HCT116 (cell line): ENCODE data around the gene NCOA6. TPM values are rescaled to one million over a fixed set of nuclear protein-coding genes. Genes with fewer than 3 reads are reported as not detected.

Experiments
- ATAC-seq: fragments of 200-7000 bp; cut with Tn5 transposase; 2 replicates; pipeline ENCODE4 v1.9.1; 2020; ENCODE audit warnings: mild to moderate bottlenecking, moderate library complexity
- BruUV-seq: library from RNA; stranded (reverse); fragments of 400-500 nt; replicated peaks from 2 replicates; lab custom pipeline; 2021; lab: Mats Ljungman, UMichigan
- CTCF ChIA-PET: fragments of 300-600 bp; sonication (Branson Sonifier 250); formaldehyde crosslinking; loops from one replicate; lab custom pipeline; 2021; ENCODE audit warnings: antibody characterized with exemption; lab: Charles Lee
- POLR2A ChIA-PET: fragments of 300-600, 350-600 bp; sonication (Branson Sonifier 250); formaldehyde crosslinking; loops from one replicate; lab custom pipeline; 2021; ENCODE audit warnings: antibody characterized with exemption; lab: Charles Lee
- RAD21 ChIA-PET, 2 experiments: fragments of 300-600 bp; sonication (Branson Sonifier 250); formaldehyde crosslinking; loops; one replicate each; lab custom pipeline; 2023; ENCODE audit warnings: low total read pairs in 2 of 2; ENCODE audit not compliant: uncharacterized antibody in 2 of 2, unreplicated experiment in 2 of 2, low non-redundant PET in 1 of 2; lab: Charles Lee
- DNase-seq: peaks from one replicate; pipeline ENCODE4 v3.0.0-alpha.2; 2010; ENCODE audit warnings: low read depth, low spot score
- H2AFZ ChIP-seq: fragments of 200-600 bp; shearing (Covaris generic), sonication (generic); 2 replicates; pipeline ENCODE4 v1.6.1; 2017; ENCODE audit warnings: low read depth, mixed run types, mixed read lengths, antibody characterized with exemption, low read length; ENCODE audit not compliant: poor library complexity, severe bottlenecking
- H3K27ac ChIP-seq: 2 replicates; pipeline ENCODE4 v1.5.1; 2012; ENCODE audit warnings: low read depth, low read length
- H3K27me3 ChIP-seq: fragments of 200-600 bp; sonication (generic); 2 replicates; pipeline ENCODE4 v1.6.1; 2016; ENCODE audit warnings: mixed run types, low read length, mixed read lengths; ENCODE audit not compliant: insufficient read depth
- H3K36me3 ChIP-seq, 2 experiments: fragments of 200-500 bp in 1 of 2; fragments of 200-600 bp in 1 of 2; sonication (Bioruptor generic) in 1 of 2; sonication (generic) in 1 of 2; 2 replicates each; pipeline versions ENCODE4 v1.5.1 to v1.6.1; 2014 to 2016; ENCODE audit warnings: low read length in 2 of 2, inconsistent platforms in 1 of 2, mixed read lengths in 1 of 2, mixed run types in 1 of 2; ENCODE audit not compliant: insufficient read depth in 2 of 2, control insufficient read depth in 1 of 2
- H3K4me1 ChIP-seq, 2 experiments: fragments of 200-600 bp in 1 of 2; sonication (generic) in 1 of 2; 2 replicates each; pipeline versions ENCODE4 v1.5.1 to v1.6.1; 2012 to 2017; ENCODE audit warnings: low read length in 2 of 2, inconsistent platforms in 1 of 2, mild to moderate bottlenecking in 1 of 2, mixed read lengths in 1 of 2, mixed run types in 1 of 2, moderate library complexity in 1 of 2; ENCODE audit not compliant: insufficient read depth in 2 of 2, control insufficient read depth in 1 of 2
- H3K4me2 ChIP-seq: fragments of 200-600 bp; sonication (generic); 2 replicates; pipeline ENCODE4 v1.6.1; 2017; ENCODE audit warnings: mixed run types, low read length, mixed read lengths
- H3K4me3 ChIP-seq, 2 experiments: fragments of 200-600 bp in 1 of 2; sonication (generic) in 1 of 2; replicated peaks in 1 of 2; 2 replicates each; pipeline ENCODE4 v1.5.1; 2011 to 2016; ENCODE audit warnings: low read length in 2 of 2, control low read depth in 1 of 2, low read depth in 1 of 2, mild to moderate bottlenecking in 1 of 2, mixed read lengths in 1 of 2, mixed run types in 1 of 2
- H3K79me2 ChIP-seq: fragments of 200-600 bp; sonication (generic); 2 replicates; pipeline ENCODE4 v1.6.1; 2017; ENCODE audit warnings: mild to moderate bottlenecking, mixed run types, low read length, moderate library complexity, mixed read lengths; ENCODE audit not compliant: insufficient read depth
- H3K9ac ChIP-seq: fragments of 200-600 bp; sonication (generic); 2 replicates; pipeline ENCODE4 v1.6.1; 2016; ENCODE audit warnings: low read length, mixed read lengths
- H3K9me2 ChIP-seq: fragments of 200-600 bp; sonication (generic), shearing (Covaris generic); 2 replicates; pipeline ENCODE4 v1.6.1; 2017; ENCODE audit warnings: mixed run types, mild to moderate bottlenecking, moderate library complexity; ENCODE audit not compliant: insufficient read depth
- H3K9me3 ChIP-seq, 2 experiments: fragments of 200-500 bp in 1 of 2; fragments of 200-600 bp in 1 of 2; sonication (Bioruptor generic) in 1 of 2; sonication (generic) in 1 of 2; 2 replicates each; pipeline ENCODE4 v1.6.1; 2014 to 2017; ENCODE audit warnings: low read length in 2 of 2, mixed read lengths in 2 of 2, inconsistent platforms in 1 of 2, low read depth in 1 of 2, mild to moderate bottlenecking in 1 of 2, mixed run types in 1 of 2, moderate library complexity in 1 of 2; ENCODE audit not compliant: control insufficient read depth in 1 of 2, insufficient read depth in 1 of 2
- H4K20me1 ChIP-seq: fragments of 200-600 bp; sonication (generic), shearing (Covaris generic); 2 replicates; pipeline ENCODE4 v1.6.1; 2017; ENCODE audit warnings: mixed run types, mild to moderate bottlenecking, moderate library complexity; ENCODE audit not compliant: insufficient read depth
- TCF7L2 ChIP-seq: IDR thresholded peaks from 2 replicates; pipeline ENCODE4 v1.7.0; 2011; ENCODE audit warnings: borderline replicate concordance, inconsistent platforms; ENCODE audit not compliant: insufficient read depth, insufficient read length; ENCODE audit errors: extremely low read depth
- intact Hi-C: fragments of 100-400 bp; cut with micrococcal nuclease; formaldehyde crosslinking; loops from 2 replicates; pipeline ENCODE4 v1.10.0; 2022
- total RNA-seq: library from RNA; stranded (reverse); gene quantifications from one replicate; pipeline ENCODE4 v1.2.1, GENCODE V29; 2021; ENCODE audit not compliant: unreplicated experiment
- TF ChIP-seq, protein P1 (sequence below): IDR thresholded peaks from 2 replicates; pipeline ENCODE4 v1.6.1; 2012
- TF ChIP-seq, protein P2 (sequence below): IDR thresholded peaks from 2 replicates; pipeline ENCODE4 v1.6.1; 2011; ENCODE audit warnings: mild to moderate bottlenecking, low read length, moderate library complexity; ENCODE audit not compliant: insufficient replicate concordance; ENCODE audit errors: extremely low read depth
- TF ChIP-seq, protein P3 (sequence below), 3 experiments: fragments of 200-600 bp in 1 of 3; sonication (generic) in 1 of 3; IDR thresholded peaks in 2 of 3; conservative IDR thresholded peaks in 1 of 3; 2 replicates each; pipeline ENCODE4 v1.5.1; 2012 to 2017; ENCODE audit warnings: low read depth in 2 of 3, low read length in 2 of 3, antibody characterized with exemption in 1 of 3, borderline replicate concordance in 1 of 3, control low read depth in 1 of 3, mild to moderate bottlenecking in 1 of 3, mixed read lengths in 1 of 3, mixed run types in 1 of 3, moderate library complexity in 1 of 3; ENCODE audit not compliant: insufficient read depth in 1 of 3

Gene NCOA6
- total RNA-seq, 1 experiment from 2014 or later, result 24.8 TPM

DNA sequence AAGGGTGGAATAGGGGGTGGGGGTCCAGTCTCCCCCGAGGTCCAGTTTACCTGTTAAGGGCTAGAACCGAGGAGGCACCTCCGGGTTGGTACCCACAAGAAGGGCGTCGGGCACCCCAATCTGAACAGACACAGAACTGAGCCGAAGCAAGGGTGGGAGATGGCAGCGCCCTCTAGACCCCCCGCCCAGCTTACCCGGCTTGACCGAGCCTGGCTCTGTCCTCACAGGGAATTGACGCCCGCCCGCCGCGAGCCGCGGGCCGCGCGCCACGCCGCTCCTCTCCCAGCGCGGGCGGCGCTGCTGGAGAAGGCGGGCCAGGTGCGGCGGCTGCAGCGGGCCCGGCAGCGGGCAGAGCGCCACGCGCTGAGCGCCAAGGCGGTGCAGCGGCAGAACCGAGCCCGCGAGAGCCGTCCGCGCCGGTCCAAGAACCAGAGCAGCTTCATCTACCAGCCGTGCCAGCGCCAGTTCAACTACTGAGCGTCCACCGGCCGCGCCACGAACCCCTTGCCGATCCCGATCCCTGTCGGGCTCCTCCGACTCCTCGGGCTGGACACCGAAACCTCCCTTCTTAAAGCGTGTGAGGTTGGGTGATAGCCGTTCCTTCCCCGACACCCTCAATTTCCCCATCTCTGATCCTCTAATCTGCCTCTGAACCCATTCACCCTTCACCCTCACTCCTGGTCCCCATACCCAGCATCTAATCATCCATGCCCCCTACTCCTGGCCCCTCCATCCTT is 115.5 kb downstream of the NCOA6 start:
- Histone ChIP-seq H3K9me2 (no peaks in the 10 kb centered on the region), H3K27me3 (no peaks in the 10 kb centered on the region), H3K79me2 (no peaks in the 10 kb centered on the region), H3K4me1 (peaks cover 20 to 50% of the 10 kb centered on the region in 2 experiments), H3K9ac (peak overlapping the region; percentile 77), H3K4me3 (peak overlapping the region; percentile 66 to 77), H3K36me3 (no peaks in the 10 kb centered on the region), H3K9me3 (no peaks in the 10 kb centered on the region), H4K20me1 (no peaks in the 10 kb centered on the region), H2AFZ (no peak overlapping the region), H3K27ac (peak overlapping the region; percentile 88), H3K4me2 (peak overlapping the region; percentile 90)
- ChIA-PET POLR2A (no interaction called here), CTCF (interaction anchor here (1.7 to 2.0 kb wide), 3 partner anchors 13 to 519 kb away, joined by 4 to 7 read pairs (median 6); no protein-coding TSS in a partner anchor), RAD21 (interaction anchor here in 1 of 2 experiments (1.2 to 1.5 kb wide), 2 partner anchors 131 to 397 kb away, joined by 3 to 6 read pairs; no protein-coding TSS in a partner anchor)
- DNase-seq (peak; percentile 42), ATAC-seq (peak; percentile 67)
- intact Hi-C loops, result loop anchor here (2.0 to 5.0 kb wide), 3 partner anchors 131 to 519 kb away; no protein-coding TSS in a partner anchor
- BruUV-seq, result no TSS peak
- TF ChIP-seq, protein P1, sequence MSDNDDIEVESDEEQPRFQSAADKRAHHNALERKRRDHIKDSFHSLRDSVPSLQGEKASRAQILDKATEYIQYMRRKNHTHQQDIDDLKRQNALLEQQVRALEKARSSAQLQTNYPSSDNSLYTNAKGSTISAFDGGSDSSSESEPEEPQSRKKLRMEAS, result peak; percentile 73
- TF ChIP-seq, protein P2, sequence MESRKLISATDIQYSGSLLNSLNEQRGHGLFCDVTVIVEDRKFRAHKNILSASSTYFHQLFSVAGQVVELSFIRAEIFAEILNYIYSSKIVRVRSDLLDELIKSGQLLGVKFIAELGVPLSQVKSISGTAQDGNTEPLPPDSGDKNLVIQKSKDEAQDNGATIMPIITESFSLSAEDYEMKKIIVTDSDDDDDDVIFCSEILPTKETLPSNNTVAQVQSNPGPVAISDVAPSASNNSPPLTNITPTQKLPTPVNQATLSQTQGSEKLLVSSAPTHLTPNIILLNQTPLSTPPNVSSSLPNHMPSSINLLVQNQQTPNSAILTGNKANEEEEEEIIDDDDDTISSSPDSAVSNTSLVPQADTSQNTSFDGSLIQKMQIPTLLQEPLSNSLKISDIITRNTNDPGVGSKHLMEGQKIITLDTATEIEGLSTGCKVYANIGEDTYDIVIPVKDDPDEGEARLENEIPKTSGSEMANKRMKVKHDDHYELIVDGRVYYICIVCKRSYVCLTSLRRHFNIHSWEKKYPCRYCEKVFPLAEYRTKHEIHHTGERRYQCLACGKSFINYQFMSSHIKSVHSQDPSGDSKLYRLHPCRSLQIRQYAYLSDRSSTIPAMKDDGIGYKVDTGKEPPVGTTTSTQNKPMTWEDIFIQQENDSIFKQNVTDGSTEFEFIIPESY, result no peak
- TF ChIP-seq, protein P3, sequence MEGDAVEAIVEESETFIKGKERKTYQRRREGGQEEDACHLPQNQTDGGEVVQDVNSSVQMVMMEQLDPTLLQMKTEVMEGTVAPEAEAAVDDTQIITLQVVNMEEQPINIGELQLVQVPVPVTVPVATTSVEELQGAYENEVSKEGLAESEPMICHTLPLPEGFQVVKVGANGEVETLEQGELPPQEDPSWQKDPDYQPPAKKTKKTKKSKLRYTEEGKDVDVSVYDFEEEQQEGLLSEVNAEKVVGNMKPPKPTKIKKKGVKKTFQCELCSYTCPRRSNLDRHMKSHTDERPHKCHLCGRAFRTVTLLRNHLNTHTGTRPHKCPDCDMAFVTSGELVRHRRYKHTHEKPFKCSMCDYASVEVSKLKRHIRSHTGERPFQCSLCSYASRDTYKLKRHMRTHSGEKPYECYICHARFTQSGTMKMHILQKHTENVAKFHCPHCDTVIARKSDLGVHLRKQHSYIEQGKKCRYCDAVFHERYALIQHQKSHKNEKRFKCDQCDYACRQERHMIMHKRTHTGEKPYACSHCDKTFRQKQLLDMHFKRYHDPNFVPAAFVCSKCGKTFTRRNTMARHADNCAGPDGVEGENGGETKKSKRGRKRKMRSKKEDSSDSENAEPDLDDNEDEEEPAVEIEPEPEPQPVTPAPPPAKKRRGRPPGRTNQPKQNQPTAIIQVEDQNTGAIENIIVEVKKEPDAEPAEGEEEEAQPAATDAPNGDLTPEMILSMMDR (IDR thresholded peaks at IDR 0.05 in 2 of 3, conservative IDR thresholded peaks at IDR 0.05 in 1 of 3; ENCODE audit: borderline replicate concordance in 1 of 3, insufficient read depth in 1 of 3, low read depth in 2 of 3, low read length in 2 of 3), result peak in 1 of 3 experiments; percentile 40; a peak in 3 of 6 replicates
- TF ChIP-seq TCF7L2, result peak; percentile 20
